ENCODE results near the gene RAB5IF. TPM values are rescaled to one million over a fixed set of nuclear protein-coding genes. Genes with fewer than 3 reads are reported as not detected.
A peak's percentile ranks its signal among the peaks of the same experiment; 100 is the strongest.

Gene RAB5IF
- total and polyA plus RNA-seq, 2 of the 13 experiments (the other 11 are each of a cell fraction or from before 2014, with no cell fraction given), result 261 to 305 TPM

DNA sequence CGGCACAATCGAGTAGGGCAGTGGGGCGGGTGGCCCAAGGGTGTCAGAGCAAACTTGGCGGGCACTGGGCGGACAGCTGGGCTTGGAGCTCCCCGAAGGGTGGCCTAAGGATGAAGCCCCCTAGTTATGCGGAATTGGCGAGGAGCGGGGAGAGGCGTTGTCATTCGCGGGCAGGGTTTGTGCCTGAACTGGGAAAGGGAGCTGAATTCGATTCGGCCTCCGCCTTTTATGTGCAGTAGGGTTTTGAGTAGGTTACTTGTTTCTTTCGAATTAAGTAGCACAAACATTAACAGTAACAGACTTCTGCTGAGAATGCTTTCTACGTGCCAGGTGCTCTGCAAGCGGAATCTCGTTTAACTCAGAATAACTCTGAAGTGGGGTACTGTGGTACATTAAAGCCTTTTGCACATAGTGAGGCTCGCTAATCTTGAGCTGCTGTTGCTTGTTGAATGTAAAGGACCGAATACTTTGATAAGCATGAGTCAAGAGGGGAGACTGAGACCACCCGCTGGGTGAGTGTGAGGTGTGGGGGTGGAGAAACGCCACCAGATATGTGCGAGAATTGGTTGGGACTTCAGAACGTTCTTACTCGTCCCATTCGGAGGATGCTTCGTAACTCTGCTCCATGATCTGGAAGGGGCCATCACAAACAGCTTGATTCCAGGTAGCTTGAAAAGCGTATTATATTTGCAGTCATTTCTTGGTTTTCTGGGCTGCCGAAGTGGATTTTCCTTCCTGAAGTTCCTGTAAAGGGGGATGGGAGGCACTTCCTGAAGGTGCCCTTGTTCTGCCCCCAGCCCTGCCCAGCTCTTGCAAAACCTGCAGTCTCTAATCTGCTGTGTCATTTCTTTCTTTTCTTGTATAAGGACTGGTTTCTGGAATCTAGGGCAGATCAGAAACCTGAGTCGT, 833 bp downstream of the RAB5IF start (continued):
- TF ChIP-seq, protein P1, sequence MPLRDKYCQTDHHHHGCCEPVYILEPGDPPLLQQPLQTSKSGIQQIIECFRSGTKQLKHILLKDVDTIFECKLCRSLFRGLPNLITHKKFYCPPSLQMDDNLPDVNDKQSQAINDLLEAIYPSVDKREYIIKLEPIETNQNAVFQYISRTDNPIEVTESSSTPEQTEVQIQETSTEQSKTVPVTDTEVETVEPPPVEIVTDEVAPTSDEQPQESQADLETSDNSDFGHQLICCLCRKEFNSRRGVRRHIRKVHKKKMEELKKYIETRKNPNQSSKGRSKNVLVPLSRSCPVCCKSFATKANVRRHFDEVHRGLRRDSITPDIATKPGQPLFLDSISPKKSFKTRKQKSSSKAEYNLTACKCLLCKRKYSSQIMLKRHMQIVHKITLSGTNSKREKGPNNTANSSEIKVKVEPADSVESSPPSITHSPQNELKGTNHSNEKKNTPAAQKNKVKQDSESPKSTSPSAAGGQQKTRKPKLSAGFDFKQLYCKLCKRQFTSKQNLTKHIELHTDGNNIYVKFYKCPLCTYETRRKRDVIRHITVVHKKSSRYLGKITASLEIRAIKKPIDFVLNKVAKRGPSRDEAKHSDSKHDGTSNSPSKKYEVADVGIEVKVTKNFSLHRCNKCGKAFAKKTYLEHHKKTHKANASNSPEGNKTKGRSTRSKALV (CRISPR knock-in tag; IDR thresholded peaks at IDR 0.05), result 0 out of 2 replicates have a peak, but pooled peaks have one; percentile 10
- TF ChIP-seq ZNF670 (CRISPR knock-in tag; IDR thresholded peaks at IDR 0.05; ENCODE audit: borderline replicate concordance), result no peak
- TF ChIP-seq TARDBP (CRISPR knock-in tag; IDR thresholded peaks at IDR 0.05), result no peak
- TF ChIP-seq KLF15 (CRISPR knock-in tag; IDR thresholded peaks at IDR 0.05; ENCODE audit: borderline replicate concordance), result 0 out of 2 replicates have a peak, but pooled peaks have one; percentile 42
- TF ChIP-seq GATAD1 (CRISPR knock-in tag; IDR thresholded peaks at IDR 0.05), result peak; percentile 31; the same call in 1 of the 2 replicates
- TF ChIP-seq ZNF335 (CRISPR knock-in tag; IDR thresholded peaks at IDR 0.05), result 0 out of 2 replicates have a peak, but pooled peaks have one; percentile 44
- TF ChIP-seq SKI (IDR thresholded peaks at IDR 0.05; ENCODE audit: partially characterized antibody), result no peak
- no peak for TF ChIP-seq CHCHD3 (CRISPR knock-in tag; IDR thresholded peaks at IDR 0.05)
- peak; percentile 53; the same call in 1 of the 2 replicates for TF ChIP-seq PRDM10 (CRISPR knock-in tag; IDR thresholded peaks at IDR 0.05; ENCODE audit: low read depth)
- no peak for TF ChIP-seq SIN3B (IDR thresholded peaks at IDR 0.05; ENCODE audit: low read length)
- TF ChIP-seq YY1 (IDR thresholded peaks at IDR 0.05; ENCODE audit: insufficient read depth, insufficient replicate concordance, low read depth, low read length), result no peak
- TF ChIP-seq MAFK (conservative IDR thresholded peaks at IDR 0.05 in 1 of 2, IDR thresholded peaks at IDR 0.05 in 1 of 2; ENCODE audit: low read length in 2 of 2), result peak; percentile 62 to 87
- TF ChIP-seq, protein P2, sequence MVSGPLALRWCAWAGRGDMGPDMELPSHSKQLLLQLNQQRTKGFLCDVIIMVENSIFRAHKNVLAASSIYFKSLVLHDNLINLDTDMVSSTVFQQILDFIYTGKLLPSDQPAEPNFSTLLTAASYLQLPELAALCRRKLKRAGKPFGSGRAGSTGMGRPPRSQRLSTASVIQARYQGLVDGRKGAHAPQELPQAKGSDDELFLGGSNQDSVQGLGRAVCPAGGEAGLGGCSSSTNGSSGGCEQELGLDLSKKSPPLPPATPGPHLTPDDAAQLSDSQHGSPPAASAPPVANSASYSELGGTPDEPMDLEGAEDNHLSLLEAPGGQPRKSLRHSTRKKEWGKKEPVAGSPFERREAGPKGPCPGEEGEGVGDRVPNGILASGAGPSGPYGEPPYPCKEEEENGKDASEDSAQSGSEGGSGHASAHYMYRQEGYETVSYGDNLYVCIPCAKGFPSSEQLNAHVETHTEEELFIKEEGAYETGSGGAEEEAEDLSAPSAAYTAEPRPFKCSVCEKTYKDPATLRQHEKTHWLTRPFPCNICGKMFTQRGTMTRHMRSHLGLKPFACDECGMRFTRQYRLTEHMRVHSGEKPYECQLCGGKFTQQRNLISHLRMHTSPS (CRISPR knock-in tag; IDR thresholded peaks at IDR 0.05; ENCODE audit: low read depth), result no peak
- no peak; the same call in 1 of the 2 replicates for TF ChIP-seq ZNF441 (CRISPR knock-in tag; IDR thresholded peaks at IDR 0.05; ENCODE audit: borderline replicate concordance)
- no peak for TF ChIP-seq SP1 (IDR thresholded peaks at IDR 0.05)
- 0 out of 2 replicates have a peak, but pooled peaks have one; percentile 11 for TF ChIP-seq SP1 (CRISPR knock-in tag; IDR thresholded peaks at IDR 0.05)
- no peak for TF ChIP-seq CTCF (CRISPR knock-in tag; IDR thresholded peaks at IDR 0.05)
- no peak for TF ChIP-seq ZNF776 (CRISPR knock-in tag; IDR thresholded peaks at IDR 0.05)
- 0 out of 2 replicates have a peak, but pooled peaks have one; percentile 12 for TF ChIP-seq DRAP1 (CRISPR knock-in tag; IDR thresholded peaks at IDR 0.05)

Data from HepG2 (cell line).